Fibroblast of pulmonary artery (primary cell): ENCODE data around the gene DLGAP5.

Experiments
- DNase-seq: peaks from one replicate; pipeline ENCODE4 v3.0.0-alpha.2; 2010; ENCODE audit warnings: low read depth
- H3K4me3 ChIP-seq: replicated peaks from 2 replicates; pipeline ENCODE4 v1.5.1; 2011; ENCODE audit warnings: low read depth, mild to moderate bottlenecking, control low read depth, low read length, moderate library complexity
- TF ChIP-seq, protein P1 (sequence below): IDR thresholded peaks from 2 replicates; pipeline ENCODE4 v1.5.1; 2011; ENCODE audit warnings: mild to moderate bottlenecking, control low read depth, low read length, inconsistent platforms; ENCODE audit errors: missing control alignments

The DLGAP5 gene

GRCh38 chr14:55115460-55115859, 75.9 kb downstream of the DLGAP5 start:
- TF ChIP-seq, protein P1, sequence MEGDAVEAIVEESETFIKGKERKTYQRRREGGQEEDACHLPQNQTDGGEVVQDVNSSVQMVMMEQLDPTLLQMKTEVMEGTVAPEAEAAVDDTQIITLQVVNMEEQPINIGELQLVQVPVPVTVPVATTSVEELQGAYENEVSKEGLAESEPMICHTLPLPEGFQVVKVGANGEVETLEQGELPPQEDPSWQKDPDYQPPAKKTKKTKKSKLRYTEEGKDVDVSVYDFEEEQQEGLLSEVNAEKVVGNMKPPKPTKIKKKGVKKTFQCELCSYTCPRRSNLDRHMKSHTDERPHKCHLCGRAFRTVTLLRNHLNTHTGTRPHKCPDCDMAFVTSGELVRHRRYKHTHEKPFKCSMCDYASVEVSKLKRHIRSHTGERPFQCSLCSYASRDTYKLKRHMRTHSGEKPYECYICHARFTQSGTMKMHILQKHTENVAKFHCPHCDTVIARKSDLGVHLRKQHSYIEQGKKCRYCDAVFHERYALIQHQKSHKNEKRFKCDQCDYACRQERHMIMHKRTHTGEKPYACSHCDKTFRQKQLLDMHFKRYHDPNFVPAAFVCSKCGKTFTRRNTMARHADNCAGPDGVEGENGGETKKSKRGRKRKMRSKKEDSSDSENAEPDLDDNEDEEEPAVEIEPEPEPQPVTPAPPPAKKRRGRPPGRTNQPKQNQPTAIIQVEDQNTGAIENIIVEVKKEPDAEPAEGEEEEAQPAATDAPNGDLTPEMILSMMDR: no peak
- no peak for DNase-seq
- H3K4me3 ChIP-seq: no peak overlapping the region

GRCh38 chr14:55114720-55115119, 76.7 kb downstream of the DLGAP5 start:
- TF ChIP-seq, protein P1: no peak
- H3K4me3 ChIP-seq: no peak overlapping the region
- DNase-seq: no peak

DNA sequence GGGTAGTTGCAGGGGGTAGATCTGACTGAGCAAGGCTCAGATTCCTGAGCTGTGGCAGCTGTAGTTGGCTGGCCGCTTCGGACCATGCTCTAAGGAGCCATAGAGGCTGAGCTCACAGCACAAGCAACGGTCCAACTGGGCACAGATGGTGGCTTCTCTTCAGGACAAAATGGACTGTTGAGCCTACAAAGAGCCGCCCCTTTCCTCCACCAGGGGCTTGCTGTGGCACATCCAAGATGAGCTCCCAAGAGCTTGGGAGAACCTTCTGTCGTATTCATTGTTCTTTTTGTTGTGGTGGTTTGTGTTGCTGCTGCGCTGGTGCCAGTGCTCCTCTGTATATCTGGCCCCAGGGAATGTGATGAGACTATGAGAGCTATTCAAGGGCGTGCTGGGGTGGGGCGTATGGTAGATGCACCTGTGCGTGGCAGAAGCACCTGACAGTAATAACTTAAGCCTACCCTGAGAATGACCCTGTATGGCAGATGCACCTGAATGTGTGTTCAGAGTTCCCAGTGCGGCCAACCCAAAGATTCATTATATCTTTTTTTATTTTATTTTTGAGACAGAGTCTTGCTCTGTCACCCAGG, 80.2 kb downstream of the DLGAP5 start:
- no peak overlapping the region for H3K4me3 ChIP-seq
- DNase-seq: no peak
- TF ChIP-seq, protein P1: no peak

DNA sequence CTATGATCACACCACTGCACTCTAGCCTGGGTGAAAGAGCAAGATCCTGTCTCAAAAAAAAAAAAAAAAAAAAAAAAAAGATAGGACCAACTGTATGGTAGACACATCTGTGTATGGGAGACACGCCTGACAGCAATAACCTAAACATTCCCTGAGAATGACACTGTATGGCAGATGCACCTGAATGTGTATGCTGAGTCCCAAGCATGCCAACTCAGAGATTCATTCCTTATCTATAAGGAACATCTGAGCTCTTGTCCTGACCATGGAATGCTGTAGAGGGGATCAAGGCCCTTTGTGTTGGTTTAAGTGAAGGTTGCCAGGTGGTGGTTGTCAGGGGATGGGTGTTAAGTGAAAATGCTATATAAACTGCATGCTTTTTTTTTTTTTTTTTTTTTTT, 81.5 kb downstream of the DLGAP5 start:
- TF ChIP-seq, protein P1: no peak
- no peak for DNase-seq
- H3K4me3 ChIP-seq: no peak overlapping the region

- DNase-seq: peak; percentile 99
- H3K4me3 ChIP-seq: no peak overlapping the region
- TF ChIP-seq, protein P1: no peak
Measured at GRCh38 chr14:55107766-55108554, 83.4 kb downstream of the DLGAP5 start.

GRCh38 chr14:55105991-55106390, 85.4 kb downstream of the DLGAP5 start:
- no peak overlapping the region for H3K4me3 ChIP-seq
- TF ChIP-seq, protein P1: no peak
- DNase-seq: no peak
